Colonic mucosa (tissue), 4 donors: ENCODE measurements around the gene DENND1A. TPM values are rescaled to one million over a fixed set of nuclear protein-coding genes. Genes with fewer than 3 reads are reported as not detected.

ENCODE experiments used
- DNase-seq: peaks from one replicate; pipeline ENCODE4 v3.0.0-alpha.2; 2020
- H3K27ac ChIP-seq: fragments of 200-600 bp; one replicate; pipeline ENCODE4 v1.8.0; 2021
- H3K27me3 ChIP-seq: fragments of 200-600 bp; one replicate; pipeline ENCODE4 v1.8.0; 2021
- H3K36me3 ChIP-seq: fragments of 200-600 bp; one replicate; pipeline ENCODE4 v1.8.0; 2021
- H3K4me1 ChIP-seq: fragments of 200-600 bp; one replicate; pipeline ENCODE4 v1.8.0; 2021; ENCODE audit warnings: mild to moderate bottlenecking
- H3K4me3 ChIP-seq: fragments of 200-600 bp; one replicate; pipeline ENCODE4 v1.8.0; 2021
- H3K9ac ChIP-seq, 2 donors: one replicate each; pipeline ENCODE4 v1.7.0; 2013; ENCODE audit warnings: control low read depth in 2 of 2, low read depth in 2 of 2, low read length in 2 of 2
- H3K9me3 ChIP-seq: fragments of 200-600 bp; one replicate; pipeline ENCODE4 v1.8.0; 2021
- intact Hi-C: fragments of 100-400 bp; cut with DNase I; formaldehyde crosslinking; loops from one replicate; pipeline ENCODE4 v1.14.1; 2022
- total RNA-seq, 2 donors: library from RNA; stranded (reverse); fragmentation: NEBNext Ultra II Directional in 1 of 2; extraction: Animal tissue kit (Norgen Biotek cat#: 25700) in 1 of 2; gene quantifications; one replicate each; pipeline ENCODE4 v1.2.1, GENCODE V29; 2021
- TF ChIP-seq, protein P1 (sequence below): fragments of 200-600 bp; IDR thresholded peaks from one replicate; pipeline ENCODE4 v1.8.0; 2022; ENCODE audit warnings: antibody characterized with exemption, mild to moderate bottlenecking
- donor health status: healthy.
- donor health status: DM: no; HTN: no; CAD: no.
- donor health status: DM: no; HTN: no; CAD: no.

Gene DENND1A
- total RNA-seq, 2 donors from 2014 or later = 34.3 to 39.9 TPM

DNA sequence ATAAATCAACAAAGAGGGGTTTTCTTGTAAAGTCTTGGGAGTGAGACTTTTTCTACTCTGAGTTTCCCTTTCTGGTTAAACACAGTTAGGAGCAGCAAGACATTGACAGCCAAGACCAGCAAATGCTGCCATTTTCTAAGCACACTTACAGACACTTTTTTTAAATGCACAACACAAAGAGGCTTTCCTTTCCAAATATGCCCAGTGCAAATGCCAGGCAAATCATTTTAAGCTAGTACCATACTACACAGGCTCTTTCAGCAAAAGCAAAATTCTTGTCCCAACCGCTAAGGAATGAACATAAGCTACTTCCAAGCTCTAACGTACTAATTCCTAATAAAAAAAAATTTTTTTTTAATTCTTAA lies 68.2 kb downstream of the DENND1A start:
- H3K9ac ChIP-seq = no peak overlapping the region
- H3K36me3 ChIP-seq = no peaks in the 10 kb centered on the region
- intact Hi-C loops = no loop called here

DNA sequence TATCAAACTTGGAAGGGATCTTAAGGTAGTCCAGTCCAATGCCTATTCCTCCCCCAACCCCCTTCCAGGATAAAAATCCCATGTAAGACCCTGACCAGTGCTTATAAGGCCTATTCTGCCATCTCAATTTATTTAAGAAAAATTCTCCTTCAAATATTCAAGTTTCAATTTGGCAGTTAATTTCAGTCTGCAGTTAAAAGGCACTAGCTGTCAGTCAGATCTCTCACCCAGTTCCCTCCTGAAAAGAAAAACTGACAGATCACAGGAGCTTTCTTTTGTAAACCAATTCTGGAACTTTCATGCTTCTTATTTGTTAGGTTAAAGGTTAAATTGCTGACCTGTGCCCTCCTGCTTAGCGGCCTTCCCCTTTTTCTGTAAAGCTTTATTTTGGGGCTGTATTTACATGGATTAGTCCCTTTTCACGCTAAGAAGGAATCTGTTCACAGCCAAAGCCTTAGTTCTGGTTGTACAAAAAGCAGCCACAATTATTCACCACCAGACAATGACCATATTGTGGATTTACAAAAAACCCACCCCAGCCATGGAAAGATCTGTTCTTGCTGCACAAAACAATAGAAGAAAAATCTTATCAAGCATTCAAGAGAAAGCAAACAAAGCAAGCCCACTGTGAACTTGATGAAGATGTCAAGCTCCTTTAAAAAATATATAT lies 68.7 kb downstream of the DENND1A start:
- no peak for DNase-seq
- no peak overlapping the region for H3K4me3 ChIP-seq
- H3K27ac ChIP-seq = no peak overlapping the region
- no peaks in the 10 kb centered on the region for H3K36me3 ChIP-seq
- H3K27me3 ChIP-seq = no peaks in the 10 kb centered on the region
- intact Hi-C loops = no loop called here
- no peaks in the 10 kb centered on the region for H3K4me1 ChIP-seq
- TF ChIP-seq, protein P1, sequence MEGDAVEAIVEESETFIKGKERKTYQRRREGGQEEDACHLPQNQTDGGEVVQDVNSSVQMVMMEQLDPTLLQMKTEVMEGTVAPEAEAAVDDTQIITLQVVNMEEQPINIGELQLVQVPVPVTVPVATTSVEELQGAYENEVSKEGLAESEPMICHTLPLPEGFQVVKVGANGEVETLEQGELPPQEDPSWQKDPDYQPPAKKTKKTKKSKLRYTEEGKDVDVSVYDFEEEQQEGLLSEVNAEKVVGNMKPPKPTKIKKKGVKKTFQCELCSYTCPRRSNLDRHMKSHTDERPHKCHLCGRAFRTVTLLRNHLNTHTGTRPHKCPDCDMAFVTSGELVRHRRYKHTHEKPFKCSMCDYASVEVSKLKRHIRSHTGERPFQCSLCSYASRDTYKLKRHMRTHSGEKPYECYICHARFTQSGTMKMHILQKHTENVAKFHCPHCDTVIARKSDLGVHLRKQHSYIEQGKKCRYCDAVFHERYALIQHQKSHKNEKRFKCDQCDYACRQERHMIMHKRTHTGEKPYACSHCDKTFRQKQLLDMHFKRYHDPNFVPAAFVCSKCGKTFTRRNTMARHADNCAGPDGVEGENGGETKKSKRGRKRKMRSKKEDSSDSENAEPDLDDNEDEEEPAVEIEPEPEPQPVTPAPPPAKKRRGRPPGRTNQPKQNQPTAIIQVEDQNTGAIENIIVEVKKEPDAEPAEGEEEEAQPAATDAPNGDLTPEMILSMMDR = no peak
- no peak overlapping the region for H3K9ac ChIP-seq
- no peaks in the 10 kb centered on the region for H3K9me3 ChIP-seq

More for the DNA sequence above, 68.2 kb downstream of the DENND1A start:
- TF ChIP-seq, protein P1 = no peak
- H3K27ac ChIP-seq = no peak overlapping the region
- H3K9me3 ChIP-seq = no peaks in the 10 kb centered on the region
- no peaks in the 10 kb centered on the region for H3K27me3 ChIP-seq
- H3K4me3 ChIP-seq = no peak overlapping the region
- no peaks in the 10 kb centered on the region for H3K4me1 ChIP-seq
- no peak for DNase-seq

DNA sequence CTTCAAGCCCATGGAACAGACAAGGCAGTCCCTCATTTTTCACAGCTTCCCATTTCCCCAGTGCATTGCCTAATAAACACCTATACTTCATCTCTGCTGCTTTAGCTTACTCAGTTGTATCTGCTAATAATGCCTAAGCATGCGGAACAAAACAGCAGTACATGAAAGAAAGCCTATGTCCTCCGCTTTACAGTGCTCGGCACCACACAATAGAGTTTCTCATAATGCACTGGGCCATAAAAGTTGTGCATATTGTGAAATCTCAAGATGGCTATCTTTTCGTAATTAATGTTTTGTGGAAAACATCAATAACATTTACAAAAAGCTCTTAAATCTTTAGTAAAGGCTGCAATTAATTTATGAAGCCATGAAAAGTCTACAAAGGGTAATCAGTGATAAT lies 69.3 kb downstream of the DENND1A start:
- intact Hi-C loops = no loop called here
- TF ChIP-seq, protein P1 = no peak
- H3K27me3 ChIP-seq = no peaks in the 10 kb centered on the region
- no peak overlapping the region for H3K4me3 ChIP-seq
- no peak overlapping the region for H3K27ac ChIP-seq
- no peak overlapping the region for H3K9ac ChIP-seq
- H3K9me3 ChIP-seq = no peaks in the 10 kb centered on the region
- H3K4me1 ChIP-seq = no peaks in the 10 kb centered on the region
- DNase-seq = no peak
- H3K36me3 ChIP-seq = no peaks in the 10 kb centered on the region

DNA sequence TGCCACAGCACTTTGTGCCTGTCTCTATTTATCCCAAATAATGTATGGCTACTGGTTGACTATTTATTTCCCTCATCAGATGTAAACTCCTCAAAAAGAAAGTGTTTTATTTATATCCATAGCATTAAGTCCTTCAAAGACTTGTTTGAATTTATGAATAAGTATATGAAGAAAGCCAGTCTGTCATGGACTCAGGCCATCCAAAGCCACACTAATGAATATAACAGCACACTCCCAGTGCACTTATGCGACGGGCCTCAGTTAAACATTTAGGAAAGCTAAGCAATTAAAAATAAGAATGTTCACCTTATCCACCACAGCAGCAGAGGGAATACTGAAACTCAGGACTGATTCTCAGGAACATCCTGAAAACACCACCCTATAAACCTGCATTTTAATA lies 77.5 kb downstream of the DENND1A start:
- Histone ChIP-seq H3K9me3 (no peaks in the 10 kb centered on the region), H3K9ac (no peak overlapping the region), H3K4me1 (no peaks in the 10 kb centered on the region), H3K27me3 (no peaks in the 10 kb centered on the region), H3K27ac (no peak overlapping the region), H3K36me3 (no peaks in the 10 kb centered on the region), H3K4me3 (no peak overlapping the region)
- TF ChIP-seq, protein P1 = no peak
- intact Hi-C loops = no loop called here
- no peak for DNase-seq

DNA sequence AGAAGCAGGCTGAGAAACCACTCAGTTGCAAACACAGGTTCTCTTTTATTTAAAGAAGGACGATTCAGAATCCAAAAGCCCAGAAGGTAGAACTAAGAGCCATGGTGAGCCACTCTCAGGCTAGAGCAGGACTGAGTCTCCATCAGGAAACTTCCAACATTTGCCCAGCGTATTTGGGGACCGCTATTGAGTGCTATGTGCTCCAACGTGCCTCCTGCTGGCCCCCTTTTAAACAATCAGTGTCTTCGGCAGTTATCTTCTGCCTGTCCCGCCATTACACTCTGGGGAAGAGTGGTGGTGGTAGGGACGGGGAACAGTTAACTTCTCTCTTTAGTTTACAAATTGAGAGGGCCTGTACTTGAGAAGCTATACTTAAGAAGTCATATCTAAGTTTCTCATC lies 78.1 kb downstream of the DENND1A start:
- Histone ChIP-seq H3K9ac (no peak overlapping the region), H3K9me3 (no peaks in the 10 kb centered on the region), H3K36me3 (no peaks in the 10 kb centered on the region), H3K27me3 (no peaks in the 10 kb centered on the region), H3K4me1 (no peaks in the 10 kb centered on the region), H3K27ac (no peak overlapping the region), H3K4me3 (no peak overlapping the region)
- TF ChIP-seq, protein P1 = no peak
- intact Hi-C loops = no loop called here
- no peak for DNase-seq
